Measurements from ENCODE around the gene KDM4B. TPM values are rescaled to one million over a fixed set of nuclear protein-coding genes. Genes with fewer than 3 reads are reported as not detected.
A peak's percentile ranks its signal among the peaks of the same experiment; 100 is the strongest.

KDM4B gene
- total and polyA plus RNA-seq, 2 donors from 2014 or later = 6.6 to 35.7 TPM

- Histone ChIP-seq H3K36me3 (ENCODE audit: control insufficient read depth in 2 of 3, insufficient read depth in 3 of 3, low read length in 3 of 3) (no peaks in the 10 kb centered on the region), H3K27ac (ENCODE audit: low read depth in 2 of 2, low read length in 2 of 2) (peak overlapping the region; percentile 49 to 59), H3K27me3 (ENCODE audit: control insufficient read depth, insufficient read depth, low read length) (no peaks in the 10 kb centered on the region), H3K4me3 (ENCODE audit: low read length in 3 of 3) (no peak overlapping the region), H3K9me3 (ENCODE audit: control insufficient read depth in 2 of 3, insufficient read depth in 1 of 3, low read length in 3 of 3) (no peaks in the 10 kb centered on the region), H3K9ac (ENCODE audit: low read length in 3 of 3) (no peak overlapping the region), H3K4me1 (ENCODE audit: control insufficient read depth in 2 of 3, insufficient read depth in 2 of 3, low read depth in 1 of 3, low read length in 3 of 3) (peaks cover 0 to 23% (median 15%) of the 10 kb centered on the region in 3 donors)
- TF ChIP-seq CTCF (IDR thresholded peaks at IDR 0.05; ENCODE audit: borderline replicate concordance, extremely low read depth, insufficient read depth) = no peak
- FAIRE-seq = no peak
- peak in 3 of 5 donors; percentile 47 to 79 (median 50) for DNase-seq
- intact Hi-C loops (cut with DNase I) = no loop called here
These were observed 122.2 kb downstream of the KDM4B start for GRCh38 chr19:5091018-5091683.

GRCh38 chr19:5091684-5092480 is 123.0 kb downstream of the KDM4B start:
- H3K27ac ChIP-seq (ENCODE audit: low read depth in 2 of 2, low read length in 2 of 2) = peak overlapping the region in 1 of 2 donors; percentile 59
- no peak overlapping the region for H3K9ac ChIP-seq (ENCODE audit: low read length in 3 of 3)
- H3K27me3 ChIP-seq (ENCODE audit: control insufficient read depth, insufficient read depth, low read length) = no peaks in the 10 kb centered on the region
- no peaks in the 10 kb centered on the region for H3K36me3 ChIP-seq (ENCODE audit: control insufficient read depth in 2 of 3, insufficient read depth in 3 of 3, low read length in 3 of 3)
- peaks cover 0 to 23% (median 15%) of the 10 kb centered on the region in 3 donors for H3K4me1 ChIP-seq (ENCODE audit: control insufficient read depth in 2 of 3, insufficient read depth in 2 of 3, low read depth in 1 of 3, low read length in 3 of 3)
- H3K9me3 ChIP-seq (ENCODE audit: control insufficient read depth in 2 of 3, insufficient read depth in 1 of 3, low read length in 3 of 3) = no peaks in the 10 kb centered on the region
- FAIRE-seq (no peak), DNase-seq (peak; percentile 78 to 93 (median 85))
- TF ChIP-seq CTCF (IDR thresholded peaks at IDR 0.05; ENCODE audit: borderline replicate concordance, extremely low read depth, insufficient read depth) = no peak
- no peak overlapping the region for H3K4me3 ChIP-seq (ENCODE audit: low read length in 3 of 3)
- intact Hi-C loops (cut with DNase I) = no loop called here

GRCh38 chr19:5092481-5092843 is 123.5 kb downstream of the KDM4B start:
- DNase-seq (no peak), FAIRE-seq (no peak)
- peak overlapping the region in 1 of 2 donors; percentile 35 for H3K27ac ChIP-seq (ENCODE audit: low read depth in 2 of 2, low read length in 2 of 2)
- no peaks in the 10 kb centered on the region for H3K36me3 ChIP-seq (ENCODE audit: control insufficient read depth in 2 of 3, insufficient read depth in 3 of 3, low read length in 3 of 3)
- no peak overlapping the region for H3K9ac ChIP-seq (ENCODE audit: low read length in 3 of 3)
- TF ChIP-seq CTCF (IDR thresholded peaks at IDR 0.05; ENCODE audit: borderline replicate concordance, extremely low read depth, insufficient read depth) = no peak
- intact Hi-C loops (cut with DNase I) = no loop called here
- H3K4me3 ChIP-seq (ENCODE audit: low read length in 3 of 3) = no peak overlapping the region
- H3K9me3 ChIP-seq (ENCODE audit: control insufficient read depth in 2 of 3, insufficient read depth in 1 of 3, low read length in 3 of 3) = no peaks in the 10 kb centered on the region
- no peaks in the 10 kb centered on the region for H3K27me3 ChIP-seq (ENCODE audit: control insufficient read depth, insufficient read depth, low read length)
- H3K4me1 ChIP-seq (ENCODE audit: control insufficient read depth in 2 of 3, insufficient read depth in 2 of 3, low read depth in 1 of 3, low read length in 3 of 3) = peaks cover 0 to 23% (median 15%) of the 10 kb centered on the region in 3 donors
